Heart left ventricle (tissue), 16 donors: Measurements from ENCODE around the gene SCLT1. TPM values are rescaled to one million over a fixed set of nuclear protein-coding genes. Genes with fewer than 3 reads are reported as not detected.
A peak's percentile ranks its signal among the peaks of the same experiment; 100 is the strongest.

Source experiments
- ATAC-seq, 4 donors: fragments of 200-7000 bp; cut with Tn5 transposase; one replicate each; pipeline ENCODE4 v1.9.1; 2020 to 2022; ENCODE audit warnings: moderate library complexity in 4 of 4, mild to moderate bottlenecking in 3 of 4, moderate number of reproducible peaks in 1 of 4
- DNase-seq, 5 donors: peaks; one replicate each; pipeline ENCODE4 v3.0.0-alpha.2; 2020
- H3K27ac ChIP-seq, 12 donors: fragments of 200-600 bp; sonication (generic) in 4 of 12; one replicate each; pipeline versions ENCODE4 v1.5.0 to v1.8.0; 2016 to 2022; ENCODE audit warnings: mild to moderate bottlenecking in 2 of 12
- H3K27me3 ChIP-seq, 9 donors: fragments of 200-600 bp; sonication (generic) in 2 of 9; one replicate each; pipeline versions ENCODE4 v1.5.1 to v1.8.0; 2016 to 2022; ENCODE audit warnings: mild to moderate bottlenecking in 3 of 9
- H3K36me3 ChIP-seq, 9 donors: fragments of 200-600 bp; sonication (generic) in 2 of 9; one replicate each; pipeline versions ENCODE4 v1.5.0 to v1.8.0; 2018 to 2022; ENCODE audit warnings: mild to moderate bottlenecking in 2 of 9
- H3K4me1 ChIP-seq, 12 donors: fragments of 200-600 bp; sonication (generic) in 4 of 12; one replicate each; pipeline versions ENCODE4 v1.5.0 to v1.8.0; 2016 to 2022; ENCODE audit warnings: mild to moderate bottlenecking in 3 of 12
- H3K4me3 ChIP-seq, 12 donors: fragments of 200-600 bp; sonication (generic) in 4 of 12; one replicate each; pipeline versions ENCODE4 v1.5.0 to v1.8.0; 2017 to 2022; ENCODE audit warnings: mild to moderate bottlenecking in 9 of 12, moderate library complexity in 4 of 12
- H3K9me3 ChIP-seq, 12 donors: fragments of 200-600 bp; sonication (generic) in 4 of 12; one replicate each; pipeline versions ENCODE4 v1.5.0 to v1.8.0; 2016 to 2022; ENCODE audit warnings: mild to moderate bottlenecking in 1 of 12
- CTCF ChIP-seq, 12 donors: fragments of 200-600 bp; sonication (generic) in 4 of 12; IDR thresholded peaks; one replicate each; pipeline versions ENCODE4 v1.5.0 to v1.8.0; 2018 to 2022; ENCODE audit warnings: antibody characterized with exemption in 12 of 12, mild to moderate bottlenecking in 5 of 12
- POLR2A ChIP-seq, 2 donors: fragments of 450-650 bp; IDR thresholded peaks; one replicate each; pipeline ENCODE4 v1.6.1; 2017; ENCODE audit warnings: antibody characterized with exemption in 2 of 2, mild to moderate bottlenecking in 2 of 2, moderate library complexity in 2 of 2
- WGBS, 4 donors: extraction: QIAGEN DNeasy Blood & Tissue Kit in 2 of 4; methylation state at CpG; one replicate each; pipeline versions ENCODE4 v1.1.5 to v1.1.7; 2013 to 2018; 5-methylcytosine and 5-hydroxymethylcytosine counted together
- intact Hi-C, 10 donors: fragments of 100-400 bp; cut with DNase I; formaldehyde crosslinking; loops; one replicate each; pipeline versions ENCODE4 v1.11.1 to v1.14.2; 2022
- polyA plus RNA-seq, 2 donors: library from polyadenylated mRNA; stranded (reverse); fragments of 200-250 nt; gene quantifications; one replicate each; pipeline ENCODE4 v1.2.3, GENCODE V29; 2013
- total RNA-seq, 9 donors: library from RNA; depleted of rRNA in 2 of 9; stranded (reverse); fragments of >200 nt in 2 of 9; fragmentation: NEBNext Ultra II Directional in 3 of 9; extraction: Animal tissue kit (Norgen Biotek cat#: 25700) in 3 of 9; gene quantifications; one replicate each; pipeline versions ENCODE4 v1.1.0 to v1.2.4, GENCODE V29; 2016 to 2023
- donor health status: ischemic (EF 13 %, LVEDD 7.1; RV severe dilation, severe dysfunction).
- donor health status: healthy with polysubstance abuse.
- donor health status: DM: no; HTN: yes; CAD: no.
- donor health status: DM: no; HTN: no; CAD: no.
- donor health status: ischemic (EF 25% LVEDD 6.9; RV normal size, moderate dysfunction).
- donor health status: ischemic (EF 25% LVEDD 5.7; RV mildly dilated, moderate dysfunction).
- donor health status: healthy.
- donor health status: DM: yes; HTN: yes; CAD: no.
- donor health status: ischemic (EF 35%, LVEDD 5.7; RV mildly dilated, moderate dysfunction).
- donor health status: nonischemic (EF 11% LVEDD 7.7; RV severe dilation, severe dysfunction).
- donor health status: DM: yes; HTN: yes; CAD: no.
- donor health status: PGD.
- donor health status: ischemic (EF 29% LVEDD 5.4; RV normal size, mild dysfunction).
- donor health status: nonischemic (EF 23%, LVEDD 6.1; RV moderate dilation, normal function).

The SCLT1 gene
- total and polyA plus RNA-seq, 11 donors, result 3.4 to 13.7 (median 10.1) TPM

GRCh38 chr4:129092631-129093190, 628 bp downstream of the SCLT1 start:
- no peaks in the 10 kb centered on the region for H3K9me3 ChIP-seq
- TF ChIP-seq POLR2A (IDR thresholded peaks at IDR 0.05) (no peak), CTCF (IDR thresholded peaks at IDR 0.05) (no peak)
- DNase-seq (no peak), ATAC-seq (peak in 1 of 4 donors; percentile 19)
- H3K36me3 ChIP-seq, result no peaks in the 10 kb centered on the region
- 0% methylated on average over 11 of the region's 11 CpGs for WGBS, 4 donors
- H3K4me1 ChIP-seq, result peaks cover 0 to 59% (median 23%) of the 10 kb centered on the region in 12 donors
- peak overlapping the region; percentile 81 to 98 (median 94) for H3K27ac ChIP-seq
- H3K27me3 ChIP-seq, result no peaks in the 10 kb centered on the region
- intact Hi-C loops, result loop anchor here in 3 of 10 donors (5.0 to 10.0 kb wide), 5 partner anchors 278 to 1030 kb away; partner anchors contain the start of genes PGRMC2 (in 2 of the 3) and LARP1B (in 1 of the 3)
- peak overlapping the region; percentile 42 to 92 (median 78) for H3K4me3 ChIP-seq

GRCh38 chr4:129087516-129087915, 5.8 kb downstream of the SCLT1 start:
- H3K9me3 ChIP-seq, result peaks cover 0 to 19% (median 2%) of the 10 kb centered on the region in 12 donors
- H3K27ac ChIP-seq, result no peak overlapping the region
- WGBS, 4 donors, result 99 to 100% (median 100%) methylated on average over 2 of the region's 2 CpGs
- ATAC-seq (no peak), DNase-seq (no peak)
- no peak overlapping the region for H3K4me3 ChIP-seq
- H3K27me3 ChIP-seq, result no peaks in the 10 kb centered on the region
- intact Hi-C loops, result no loop called here
- H3K36me3 ChIP-seq, result no peaks in the 10 kb centered on the region
- H3K4me1 ChIP-seq, result peaks cover 0 to 36% (median 13%) of the 10 kb centered on the region in 12 donors
- TF ChIP-seq CTCF (IDR thresholded peaks at IDR 0.05) (no peak), POLR2A (IDR thresholded peaks at IDR 0.05) (no peak)

- Histone ChIP-seq H3K27me3 (no peaks in the 10 kb centered on the region), H3K27ac (no peak overlapping the region), H3K4me1 (peaks cover 0 to 16% (median 0%) of the 10 kb centered on the region in 12 donors), H3K9me3 (peaks cover 0 to 19% (median 2%) of the 10 kb centered on the region in 12 donors), H3K4me3 (no peak overlapping the region), H3K36me3 (peaks cover 0 to 14% (median 12%) of the 10 kb centered on the region in 9 donors)
- DNase-seq (no peak), ATAC-seq (no peak)
- WGBS, 4 donors, result 94 to 98% (median 97%) methylated on average over 4 of the region's 4 CpGs
- TF ChIP-seq POLR2A (IDR thresholded peaks at IDR 0.05) (no peak), CTCF (IDR thresholded peaks at IDR 0.05) (no peak)
- intact Hi-C loops, result no loop called here
These were observed 7.9 kb downstream of the SCLT1 start for GRCh38 chr4:129085472-129085871.

GRCh38 chr4:129082302-129082701, 11.0 kb downstream of the SCLT1 start:
- Histone ChIP-seq H3K4me3 (no peak overlapping the region), H3K27me3 (no peaks in the 10 kb centered on the region), H3K27ac (no peak overlapping the region), H3K9me3 (peaks cover 0 to 26% (median 5%) of the 10 kb centered on the region in 12 donors), H3K4me1 (peaks cover 0 to 5% (median 0%) of the 10 kb centered on the region in 12 donors), H3K36me3 (peaks cover 0 to 26% (median 17%) of the 10 kb centered on the region in 9 donors)
- 96 to 97% (median 96%) methylated on average over 5 of the region's 5 CpGs for WGBS, 4 donors
- TF ChIP-seq POLR2A (IDR thresholded peaks at IDR 0.05) (no peak), CTCF (IDR thresholded peaks at IDR 0.05) (no peak)
- intact Hi-C loops, result no loop called here
- ATAC-seq, result no peak
- no peak for DNase-seq
